Anterior cingulate cortex (tissue), 58 donors: Measurements from ENCODE around the gene METTL16.
A peak's percentile ranks its signal among the peaks of the same experiment; 100 is the strongest.

Experiments
- DNase-seq, 58 donors: peaks; one replicate each; lab custom pipeline; 2025; lab: John Stamatoyannopoulos, UW

METTL16 gene

GRCh38 chr17:2387086-2388019 lies 124.3 kb downstream of the METTL16 start:
- DNase-seq, result peak in 1 of 58 donors; percentile 33

DNA sequence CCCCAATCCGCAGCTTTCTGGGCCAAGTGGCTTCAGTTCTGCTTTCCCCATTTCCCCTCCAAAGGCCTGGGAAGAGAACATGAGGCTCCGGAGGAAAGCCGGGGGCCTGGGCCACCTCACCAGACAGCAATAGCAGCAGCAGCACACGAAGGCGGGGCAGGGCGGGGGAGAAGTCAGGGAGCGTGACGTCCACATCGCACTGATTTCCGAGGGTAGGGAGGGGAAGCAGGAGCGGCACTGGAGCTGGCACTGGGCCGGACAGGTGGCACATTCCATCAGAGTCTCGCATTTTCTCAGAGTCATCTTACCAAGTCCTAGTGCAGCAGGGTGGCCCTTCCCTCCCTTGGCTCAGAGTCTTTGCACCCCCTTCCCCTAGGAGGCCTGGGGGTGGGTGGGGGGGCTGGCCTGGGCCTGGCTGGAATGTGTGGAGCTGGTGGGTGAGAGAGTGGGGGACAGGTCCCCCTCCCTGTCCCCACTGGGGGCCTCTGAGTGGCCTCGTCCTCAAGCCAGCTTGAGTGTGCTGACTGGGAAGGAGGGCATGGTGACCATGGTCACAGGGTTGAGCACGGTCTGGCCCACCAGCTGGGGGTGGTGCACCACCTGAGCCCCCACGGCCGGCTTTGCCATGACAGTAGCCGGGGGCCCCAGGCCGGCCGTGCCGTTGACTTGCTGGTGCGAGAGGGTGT lies 125.1 kb downstream of the METTL16 start:
- peak in 2 of 58 donors; percentile 32 to 36 for DNase-seq

- DNase-seq, result no peak
Observed at GRCh38 chr17:2385240-2386210, 126.2 kb downstream of the METTL16 start.

GRCh38 chr17:2384439-2385127 lies 127.1 kb downstream of the METTL16 start:
- DNase-seq, result no peak

GRCh38 chr17:2383628-2384167 lies 128.0 kb downstream of the METTL16 start:
- DNase-seq, result no peak

GRCh38 chr17:2380950-2381649 lies 130.6 kb downstream of the METTL16 start:
- no peak for DNase-seq

DNA sequence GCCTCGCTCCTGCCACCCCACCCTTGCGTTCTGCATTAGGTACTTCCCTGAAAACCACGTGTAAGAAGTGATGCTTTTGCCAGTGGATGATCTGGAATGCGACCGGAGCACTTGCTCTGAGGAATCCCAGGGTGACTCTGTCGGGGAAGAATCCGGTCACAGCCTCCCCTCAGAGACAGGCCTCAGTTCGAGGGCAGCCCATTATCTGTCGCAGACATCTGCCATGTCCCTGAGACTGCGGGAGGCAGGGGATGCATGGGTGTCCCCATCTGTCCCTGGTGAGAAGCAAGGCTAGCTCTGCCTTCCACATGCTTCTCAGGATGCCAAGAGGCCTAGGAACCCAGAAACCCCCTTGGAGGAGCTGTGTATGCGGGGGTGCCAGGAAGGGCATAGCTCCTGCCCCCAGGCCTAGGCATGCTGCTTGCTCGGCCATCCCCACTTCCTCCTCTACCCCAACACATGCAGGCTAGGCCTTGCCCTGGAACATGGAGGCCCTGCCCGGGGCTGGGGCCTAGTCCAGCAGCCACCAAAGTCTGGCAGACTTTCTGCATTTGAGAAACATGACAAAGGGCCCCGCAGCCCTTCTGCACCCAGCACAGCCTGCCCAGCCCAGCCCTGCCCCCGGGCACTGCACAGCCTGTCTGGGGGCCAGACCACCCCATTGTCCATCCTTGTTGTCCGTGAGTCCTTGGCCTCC lies 131.3 kb downstream of the METTL16 start:
- no peak for DNase-seq

- DNase-seq, result no peak
Observed at GRCh38 chr17:2379489-2380225, 132.0 kb downstream of the METTL16 start.

DNA sequence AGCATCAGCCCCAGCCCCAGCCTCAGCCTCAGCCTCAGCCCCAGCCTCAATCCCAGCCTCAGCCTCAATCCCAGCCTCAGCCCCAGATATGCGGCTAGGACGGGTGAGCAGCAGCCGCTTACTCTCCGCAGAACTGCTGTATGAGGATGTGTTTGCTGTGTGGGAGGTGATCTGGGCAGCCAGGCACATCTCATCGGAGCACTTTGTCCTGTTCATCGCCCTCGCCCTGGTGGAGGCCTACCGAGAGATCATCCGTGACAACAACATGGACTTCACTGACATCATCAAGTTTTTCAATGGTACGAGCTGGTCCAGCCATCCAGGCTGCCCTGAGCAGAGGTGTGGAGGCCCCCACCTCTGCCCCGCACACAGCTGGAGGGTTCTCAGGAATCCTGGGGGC lies 132.8 kb downstream of the METTL16 start:
- no peak for DNase-seq

GRCh38 chr17:2377659-2378058 lies 134.0 kb downstream of the METTL16 start:
- DNase-seq, result peak in 6 of 58 donors; percentile 11 to 59 (median 36)

DNA sequence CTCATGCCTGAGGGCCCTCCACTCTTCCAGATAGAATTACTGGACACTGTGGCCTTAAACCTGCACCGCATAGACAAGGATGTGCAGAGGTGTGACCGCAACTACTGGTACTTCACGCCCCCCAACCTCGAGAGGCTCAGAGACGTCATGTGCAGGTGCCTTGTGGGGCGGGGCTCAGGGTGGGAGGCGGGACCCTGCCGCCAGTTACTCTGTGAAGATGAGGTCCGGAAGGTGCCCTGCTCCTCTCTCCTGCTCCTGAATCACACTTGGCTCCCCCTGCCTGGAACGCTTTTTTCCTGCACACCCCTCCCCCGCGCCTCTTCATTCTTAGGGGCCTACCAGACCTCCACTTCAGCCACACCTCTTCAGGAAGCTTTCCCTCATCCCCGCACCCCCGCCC lies 135.6 kb downstream of the METTL16 start:
- no peak for DNase-seq

DNA sequence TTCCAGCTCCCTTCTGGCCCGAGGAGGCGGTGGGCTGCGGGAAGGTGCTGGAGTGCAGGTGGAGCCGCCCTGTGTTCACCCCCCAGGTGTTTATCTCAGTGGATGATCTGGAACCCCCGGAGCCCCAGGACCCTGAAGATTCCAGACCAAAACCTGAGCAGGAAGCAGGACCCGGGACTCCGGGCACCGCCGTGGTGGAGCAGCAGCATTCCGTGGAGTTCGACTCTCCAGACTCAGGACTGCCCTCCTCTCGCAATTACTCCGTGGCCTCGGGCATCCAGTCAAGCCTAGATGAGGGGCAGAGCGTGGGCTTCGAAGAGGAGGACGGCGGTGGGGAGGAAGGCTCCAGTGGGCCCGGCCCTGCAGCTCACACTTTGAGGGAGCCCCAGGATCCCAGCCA lies 136.3 kb downstream of the METTL16 start:
- no peak for DNase-seq

GRCh38 chr17:2374549-2375285 lies 137.0 kb downstream of the METTL16 start:
- no peak for DNase-seq

GRCh38 chr17:2373179-2373578 lies 138.5 kb downstream of the METTL16 start:
- no peak for DNase-seq

DNA sequence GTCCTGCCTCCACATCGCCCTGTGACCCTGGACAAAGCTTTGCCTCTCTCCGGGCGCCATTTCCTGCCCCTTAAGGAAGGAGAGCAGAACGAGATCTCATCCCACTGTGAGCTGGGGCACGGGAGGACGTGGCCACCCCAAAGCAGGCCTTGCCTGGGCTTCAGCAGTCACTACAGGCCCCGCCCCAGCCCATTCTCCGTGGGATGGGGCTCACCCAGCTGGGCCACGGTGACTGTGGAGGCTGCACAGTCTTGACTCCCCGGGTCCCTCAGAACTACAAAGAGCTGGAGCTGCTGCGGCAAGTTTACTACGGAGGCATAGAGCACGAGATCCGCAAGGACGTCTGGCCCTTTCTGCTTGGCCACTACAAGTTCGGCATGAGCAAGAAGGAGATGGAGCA lies 139.0 kb downstream of the METTL16 start:
- no peak for DNase-seq

DNA sequence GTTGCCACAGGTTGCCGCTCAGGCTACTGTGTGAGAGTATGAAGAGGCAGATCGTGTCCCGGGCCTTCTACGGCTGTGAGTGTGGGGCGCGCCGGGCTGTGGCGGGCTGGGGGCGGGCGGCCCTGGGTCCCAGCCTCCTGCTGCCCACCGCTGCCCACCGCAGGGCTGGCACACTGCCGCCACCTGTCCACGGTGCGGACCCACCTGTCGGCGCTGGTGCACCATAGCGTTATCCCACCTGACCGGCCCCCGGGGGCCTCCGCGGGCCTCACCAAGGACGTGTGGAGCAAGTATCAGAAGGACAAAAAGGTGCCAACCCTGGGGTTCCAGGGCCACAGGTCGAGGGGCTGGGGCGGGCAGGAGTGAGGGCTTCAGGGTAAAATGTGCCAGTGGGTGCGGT lies 139.5 kb downstream of the METTL16 start:
- DNase-seq, result no peak
